H1 (cell line): Measurements from ENCODE around the gene CHP2. TPM values are rescaled to one million over a fixed set of nuclear protein-coding genes. Genes with fewer than 3 reads are reported as not detected.

Experiments used
- CTCF ChIA-PET: fragments of 300-600 bp; sonication (Branson Sonifier 250); formaldehyde crosslinking; loops from one replicate; lab custom pipeline; 2021; ENCODE audit not compliant: partially characterized antibody; lab: Charles Lee
- POLR2A ChIA-PET: fragments of 300-600 bp; sonication (Branson Sonifier 250); formaldehyde crosslinking; loops from one replicate; lab custom pipeline; 2021; ENCODE audit warnings: inconsistent platforms; ENCODE audit not compliant: partially characterized antibody; lab: Charles Lee
- DNase-seq, 2 experiments: peaks; one replicate each; pipeline versions ENCODE4 v3.0.0 to v3.0.0-alpha.2; 2010 to 2022; ENCODE audit warnings: low spot score in 2 of 2, low read depth in 1 of 2, mixed read lengths in 1 of 2
- FAIRE-seq: peaks from 2 replicates; lab custom pipeline; 2011; peaks lifted over from hg19 to GRCh38; lab: Jason Lieb, UNC
- H2AFZ ChIP-seq: 2 replicates; pipeline ENCODE4 v1.8.1; 2012; ENCODE audit warnings: low read length, inconsistent platforms
- H2AK5ac ChIP-seq: 2 replicates; pipeline ENCODE4 v1.6.1; 2013; ENCODE audit warnings: low read depth, low read length
- H2BK120ac ChIP-seq: replicated peaks from 2 replicates; pipeline ENCODE3; 2013; ENCODE audit warnings: low read depth, low read length, inconsistent platforms
- H2BK12ac ChIP-seq: 2 replicates; pipeline ENCODE4 v1.6.1; 2013; ENCODE audit warnings: low read depth, low read length
- H2BK15ac ChIP-seq: 2 replicates; pipeline ENCODE4 v1.6.1; 2013; ENCODE audit warnings: low read length
- H2BK20ac ChIP-seq: 2 replicates; pipeline ENCODE4 v1.6.1; 2013; ENCODE audit warnings: low read length
- H2BK5ac ChIP-seq: 2 replicates; pipeline ENCODE4 v1.6.1; 2013; ENCODE audit warnings: low read depth, low read length
- H3K14ac ChIP-seq: 2 replicates; pipeline ENCODE4 v1.6.1; 2013; ENCODE audit warnings: inconsistent platforms; ENCODE audit not compliant: insufficient read length
- H3K18ac ChIP-seq: 2 replicates; pipeline ENCODE4 v1.6.1; 2013; ENCODE audit warnings: low read length; ENCODE audit errors: extremely low read depth
- H3K23ac ChIP-seq: 2 replicates; pipeline ENCODE4 v1.6.1; 2013; ENCODE audit warnings: inconsistent platforms; ENCODE audit not compliant: insufficient read length
- H3K23me2 ChIP-seq: 2 replicates; pipeline ENCODE4 v1.6.1; 2013; ENCODE audit warnings: low read depth, low read length
- H3K27ac ChIP-seq: 2 replicates; pipeline ENCODE4 v1.6.1; 2011; ENCODE audit warnings: low read depth, low read length, inconsistent platforms
- H3K27me3 ChIP-seq, 4 experiments: replicated peaks in 1 of 4; 1 replicate in 1 of 4; 2 replicates in 3 of 4; pipeline versions ENCODE4 v1.6.1 to v1.8.1; 2011 to 2013; ENCODE audit warnings: low read length in 3 of 4, mild to moderate bottlenecking in 3 of 4, inconsistent platforms in 2 of 4, mixed read lengths in 2 of 4, moderate library complexity in 1 of 4; ENCODE audit not compliant: control insufficient read depth in 3 of 4, insufficient read depth in 3 of 4; ENCODE audit errors: extremely low read depth in 1 of 4
- H3K36me3 ChIP-seq, 4 experiments: 2 replicates each; pipeline versions ENCODE4 v1.6.1 to v1.8.1; 2011 to 2013; ENCODE audit warnings: mild to moderate bottlenecking in 4 of 4, low read length in 3 of 4, moderate library complexity in 2 of 4, control low read depth in 1 of 4, inconsistent platforms in 1 of 4; ENCODE audit not compliant: insufficient read depth in 4 of 4, control insufficient read depth in 2 of 4
- H3K4ac ChIP-seq: replicated peaks from 2 replicates; pipeline ENCODE3; 2013; ENCODE audit warnings: low read length, low read depth, mixed read lengths, inconsistent platforms; ENCODE audit not compliant: insufficient read length
- H3K4me1 ChIP-seq, 4 experiments: replicated peaks in 1 of 4; 1 replicate in 1 of 4; 2 replicates in 3 of 4; pipeline versions ENCODE4 v1.6.1 to v1.8.1; 2011 to 2013; ENCODE audit warnings: low read length in 3 of 4, inconsistent platforms in 2 of 4, mixed read lengths in 1 of 4; ENCODE audit not compliant: insufficient read depth in 4 of 4, control insufficient read depth in 3 of 4
- H3K4me2 ChIP-seq, 2 experiments: 2 replicates each; pipeline versions ENCODE4 v1.6.1 to v1.8.1; 2011 to 2013; ENCODE audit warnings: low read depth in 2 of 2, low read length in 2 of 2, control low read depth in 1 of 2, inconsistent platforms in 1 of 2, mild to moderate bottlenecking in 1 of 2; ENCODE audit not compliant: insufficient read depth in 1 of 2
- H3K4me3 ChIP-seq, 4 experiments: fragments of 200-600, 300-600 bp in 1 of 4; sonication (generic), shearing (Covaris generic), sonication (Bioruptor Twin) in 1 of 4; 2 replicates each; pipeline versions ENCODE4 v1.5.1 to v1.8.1; 2011 to 2016; ENCODE audit warnings: low read length in 4 of 4, low read depth in 3 of 4, control low read depth in 2 of 4, inconsistent platforms in 2 of 4, mild to moderate bottlenecking in 2 of 4, mixed read lengths in 1 of 4, moderate library complexity in 1 of 4; ENCODE audit not compliant: insufficient read depth in 2 of 4; ENCODE audit errors: extremely low read depth in 1 of 4
- H3K56ac ChIP-seq: replicated peaks from 2 replicates; pipeline ENCODE3; 2013; ENCODE audit warnings: low read depth, mild to moderate bottlenecking, mixed read lengths, low read length, inconsistent platforms; ENCODE audit not compliant: insufficient read length
- H3K79me1 ChIP-seq: 2 replicates; pipeline ENCODE4 v1.6.1; 2013; ENCODE audit warnings: low read depth, low read length, control low read depth
- H3K79me2 ChIP-seq, 2 experiments: 2 replicates each; pipeline versions ENCODE4 v1.6.1 to v1.8.1; 2012 to 2013; ENCODE audit warnings: low read length in 2 of 2, mild to moderate bottlenecking in 2 of 2, inconsistent platforms in 1 of 2; ENCODE audit not compliant: insufficient read depth in 2 of 2, control insufficient read depth in 1 of 2
- H3K9ac ChIP-seq, 4 experiments: replicated peaks in 1 of 4; 1 replicate in 1 of 4; 2 replicates in 3 of 4; pipeline versions ENCODE4 v1.6.1 to v1.8.1; 2011 to 2013; ENCODE audit warnings: low read depth in 3 of 4, low read length in 3 of 4, control low read depth in 2 of 4, mild to moderate bottlenecking in 2 of 4, moderate library complexity in 2 of 4, inconsistent platforms in 1 of 4; ENCODE audit errors: extremely low read depth in 1 of 4
- H3K9me3 ChIP-seq, 2 experiments: 2 replicates each; pipeline versions ENCODE4 v1.6.1 to v1.8.1; 2012 to 2013; ENCODE audit warnings: mild to moderate bottlenecking in 2 of 2, moderate library complexity in 2 of 2, control low read depth in 1 of 2, inconsistent platforms in 1 of 2, low read depth in 1 of 2, low read length in 1 of 2, mixed read lengths in 1 of 2; ENCODE audit not compliant: insufficient read depth in 2 of 2
- H4K20me1 ChIP-seq, 2 experiments: replicated peaks in 1 of 2; 2 replicates each; pipeline versions ENCODE3 to v1.8.1; 2011 to 2013; ENCODE audit warnings: inconsistent platforms in 2 of 2, low read length in 2 of 2, mild to moderate bottlenecking in 1 of 2; ENCODE audit not compliant: insufficient read depth in 2 of 2, control insufficient read depth in 1 of 2
- H4K5ac ChIP-seq: 2 replicates; pipeline ENCODE4 v1.6.1; 2013; ENCODE audit warnings: low read length, low read depth, mixed read lengths, inconsistent platforms; ENCODE audit not compliant: insufficient read length
- H4K8ac ChIP-seq: 2 replicates; pipeline ENCODE4 v1.8.0; 2013; ENCODE audit warnings: mild to moderate bottlenecking, moderate library complexity, low read length, inconsistent platforms; ENCODE audit not compliant: insufficient read depth; ENCODE audit errors: extremely low read depth
- H4K91ac ChIP-seq: replicated peaks from 2 replicates; pipeline ENCODE3; 2013; ENCODE audit warnings: low read length, mixed read lengths, inconsistent platforms; ENCODE audit not compliant: insufficient read length
- ASH2L ChIP-seq: fragments of 200-600, 300-600 bp; sonication (generic); IDR thresholded peaks from one replicate; pipeline ENCODE4 v1.7.1; 2017; ENCODE audit warnings: low read length
- BRCA1 ChIP-seq: IDR thresholded peaks from 2 replicates; pipeline ENCODE4 v1.6.1; 2012; ENCODE audit warnings: low read depth, low read length, improper control_type of control experiment
- GABPA ChIP-seq: IDR thresholded peaks from 2 replicates; pipeline ENCODE4 v1.6.1; 2011; ENCODE audit warnings: mild to moderate bottlenecking, low read length, moderate library complexity, borderline replicate concordance; ENCODE audit not compliant: insufficient read depth
- HDAC6 ChIP-seq: IDR thresholded peaks from one replicate; pipeline ENCODE4 v1.7.1; 2012; ENCODE audit warnings: low read depth, mild to moderate bottlenecking, inconsistent platforms, low read length, moderate library complexity
- KDM5A ChIP-seq: fragments of 200-600 bp; IDR thresholded peaks from 2 replicates; pipeline ENCODE4 v1.7.1; 2012; ENCODE audit warnings: mild to moderate bottlenecking, low read length, inconsistent platforms, mixed read lengths
- POU5F1 ChIP-seq: IDR thresholded peaks from 2 replicates; pipeline ENCODE4 v1.6.1; 2011; ENCODE audit warnings: low read depth, mild to moderate bottlenecking, low read length, moderate library complexity
- SAP30 ChIP-seq: fragments of 300-600 bp; sonication (generic); IDR thresholded peaks from 2 replicates; pipeline ENCODE4 v1.7.1; 2012; ENCODE audit warnings: low read length, moderate library complexity, mild to moderate bottlenecking, inconsistent platforms; ENCODE audit not compliant: insufficient read depth, insufficient replicate concordance
- SP1 ChIP-seq: IDR thresholded peaks from 2 replicates; pipeline ENCODE4 v1.6.1; 2011; ENCODE audit warnings: low read depth, low read length
- SUZ12 ChIP-seq: fragments of 200-600 bp; sonication (generic); IDR thresholded peaks from 2 replicates; pipeline ENCODE4 v1.6.1; 2012; ENCODE audit warnings: mild to moderate bottlenecking, inconsistent platforms, low read length, moderate library complexity, mixed read lengths
- TCF12 ChIP-seq: IDR thresholded peaks from 2 replicates; pipeline ENCODE4 v1.6.1; 2011; ENCODE audit warnings: low read depth, mild to moderate bottlenecking, low read length
- ZNF274 ChIP-seq: IDR thresholded peaks from 2 replicates; pipeline ENCODE4 v1.7.0; 2012; ENCODE audit warnings: low read length, borderline replicate concordance; ENCODE audit errors: extremely low read depth
- WGBS, 2 experiments: shearing (Covaris generic) in 1 of 2; methylation state at CpG; one replicate each; pipeline versions ENCODE4 v1.1.6 to v1.1.7; 2013 to 2015; ENCODE audit warnings: low lambda C conversion rate in 2 of 2, mixed read lengths in 2 of 2, inconsistent platforms in 1 of 2, low coverage in 1 of 2, missing lambda C conversion rate in 1 of 2; ENCODE audit not compliant: insufficient replicate concordance in 2 of 2, insufficient coverage in 1 of 2, insufficient read length in 1 of 2; ENCODE audit errors: extremely low coverage in 1 of 2, missing lambda C conversion rate in 1 of 2; 5-methylcytosine and 5-hydroxymethylcytosine counted together
- polyA plus RNA-seq, 7 experiments: library from polyadenylated mRNA; depleted of rRNA in 3 of 7; stranded (reverse) in 5 of 7; unstranded in 2 of 7; fragments of >200 nt in 5 of 7; fragments of 200-250 nt in 2 of 7; gene quantifications; 1 replicate in 5 of 7; 2 replicates in 1 of 7; 4 replicates in 1 of 7; pipeline versions ENCODE4 v1.2.1 to v1.2.3, GENCODE V29; 2011 to 2013; ENCODE audit warnings: missing spikeins in 2 of 7, mixed read lengths in 2 of 7
- total RNA-seq: library from RNA; stranded (reverse); fragmentation: NEBNext Ultra II Directional; extraction: Animal tissue kit (Norgen Biotek cat#: 25700); gene quantifications from 2 replicates; pipeline ENCODE4 v1.2.1, GENCODE V29; 2021
- TF ChIP-seq, protein P1 (sequence below): IDR thresholded peaks from 2 replicates; pipeline ENCODE4 v1.6.1; 2012; ENCODE audit warnings: inconsistent platforms
- TF ChIP-seq, protein P2 (sequence below): IDR thresholded peaks from 2 replicates; pipeline ENCODE4 v1.6.1; 2011; ENCODE audit warnings: low read length, improper control_type of control experiment

Gene CHP2
- total and polyA plus RNA-seq, 2 of the 8 experiments (the other 6 are each of a cell fraction or from before 2014, with no cell fraction given): 1.3 to 1.6 TPM

DNA sequence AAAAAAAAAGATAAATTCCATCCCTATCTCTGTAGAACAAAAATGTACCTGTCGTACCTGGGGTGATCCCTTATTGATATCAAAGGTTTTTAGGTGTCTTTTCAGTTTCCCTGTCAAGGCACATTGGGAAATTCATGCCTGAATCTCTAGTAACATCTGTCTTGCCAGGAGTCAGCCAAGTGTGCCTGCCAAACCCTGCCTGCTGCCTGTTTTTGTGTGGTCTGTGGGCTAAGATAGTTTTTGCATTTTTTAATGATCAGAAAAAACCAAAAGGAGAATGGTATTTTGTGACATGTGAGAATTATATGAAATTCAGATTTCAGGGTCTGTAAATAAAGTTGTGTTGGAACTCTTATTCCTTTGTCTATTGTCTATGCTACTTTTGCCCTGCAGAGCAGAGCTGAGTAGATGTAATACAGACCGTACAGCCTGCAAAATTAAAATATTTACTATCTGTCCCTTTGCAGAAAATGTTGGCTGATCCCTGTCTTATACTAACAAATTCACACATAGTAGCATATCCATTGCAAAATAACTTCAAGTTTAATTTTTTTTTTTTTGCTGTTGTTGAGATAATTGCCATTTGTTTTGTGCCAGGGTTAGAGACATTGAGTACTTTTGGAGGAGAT is 13.0 kb upstream of the CHP2 start:
- Histone ChIP-seq H3K79me2 (no peaks in the 10 kb centered on the region), H3K23ac (no peak overlapping the region), H3K18ac (no peak overlapping the region), H3K23me2 (no peaks in the 10 kb centered on the region; the same call in 1 of the 2 replicates), H2BK15ac (no peak overlapping the region), H3K79me1 (no peaks in the 10 kb centered on the region), H3K4me1 (no peaks in the 10 kb centered on the region), H3K27ac (no peak overlapping the region), H4K8ac (no peak overlapping the region), H3K36me3 (no peaks in the 10 kb centered on the region), H4K91ac (no peak overlapping the region), H3K56ac (no peak overlapping the region), H2BK12ac (no peak overlapping the region), H2BK5ac (no peak overlapping the region), H2BK20ac (no peak overlapping the region), H3K9ac (no peak overlapping the region), H4K5ac (no peak overlapping the region), H3K4ac (no peak overlapping the region), H3K4me2 (no peak overlapping the region), H2AFZ (no peak overlapping the region), H3K14ac (no peak overlapping the region), H3K9me3 (no peaks in the 10 kb centered on the region), H3K4me3 (no peak overlapping the region), H4K20me1 (no peaks in the 10 kb centered on the region), H2BK120ac (no peak overlapping the region), H3K27me3 (no peaks in the 10 kb centered on the region), H2AK5ac (no peak overlapping the region)
- 93% methylated on average over 2 of the region's 2 CpGs; no CpG with 5 or more reads in 1 of the 2 experiments for WGBS, 2 experiments
- FAIRE-seq (no peak), DNase-seq (no peak)
- POLR2A ChIA-PET: no interaction called here
- CTCF ChIA-PET: interaction anchor here (0.7 to 1.5 kb wide), 8 partner anchors 13 to 585 kb away, joined by 3 to 6 read pairs (median 4); no protein-coding TSS in a partner anchor
- TF ChIP-seq TCF12 (no peak), ZNF274 (no peak), BRCA1 (no peak), ASH2L (no peak), SUZ12 (no peak), GABPA (no peak), HDAC6 (no peak), SAP30 (no peak), SP1 (no peak), KDM5A (no peak), POU5F1 (no peak)
- TF ChIP-seq, protein P1, sequence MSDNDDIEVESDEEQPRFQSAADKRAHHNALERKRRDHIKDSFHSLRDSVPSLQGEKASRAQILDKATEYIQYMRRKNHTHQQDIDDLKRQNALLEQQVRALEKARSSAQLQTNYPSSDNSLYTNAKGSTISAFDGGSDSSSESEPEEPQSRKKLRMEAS: no peak
- TF ChIP-seq, protein P2, sequence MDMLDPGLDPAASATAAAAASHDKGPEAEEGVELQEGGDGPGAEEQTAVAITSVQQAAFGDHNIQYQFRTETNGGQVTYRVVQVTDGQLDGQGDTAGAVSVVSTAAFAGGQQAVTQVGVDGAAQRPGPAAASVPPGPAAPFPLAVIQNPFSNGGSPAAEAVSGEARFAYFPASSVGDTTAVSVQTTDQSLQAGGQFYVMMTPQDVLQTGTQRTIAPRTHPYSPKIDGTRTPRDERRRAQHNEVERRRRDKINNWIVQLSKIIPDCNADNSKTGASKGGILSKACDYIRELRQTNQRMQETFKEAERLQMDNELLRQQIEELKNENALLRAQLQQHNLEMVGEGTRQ: no peak
